GM12878 (cell line): ENCODE data around the gene TSPO. TPM values are rescaled to one million over a fixed set of nuclear protein-coding genes. Genes with fewer than 3 reads are reported as not detected.

Experiments
- ATAC-seq: fragments of 200-7000 bp; cut with Tn5 transposase; 3 replicates; pipeline ENCODE4 v1.9.1; 2020; ENCODE audit warnings: mild to moderate bottlenecking, moderate library complexity
- BruUV-seq: library from RNA; stranded (reverse); fragments of 400-500 nt; replicated peaks from 2 replicates; lab custom pipeline; 2021; lab: Mats Ljungman, UMichigan
- CTCF ChIA-PET: fragments of 300-600 bp; sonication (Branson Sonifier 250); formaldehyde crosslinking; extraction: SDS; loops from one replicate; lab custom pipeline; 2021; ENCODE audit warnings: inconsistent platforms; lab: Yijun Ruan, JAX
- POLR2A ChIA-PET: fragments of 350-600 bp; formaldehyde crosslinking; extraction: SDS; loops from one replicate; lab custom pipeline; 2021; ENCODE audit warnings: inconsistent platforms; lab: Charles Lee
- RAD21 ChIA-PET: fragments of 300-600 bp; sonication (Branson Sonifier 250); formaldehyde crosslinking; loops from one replicate; lab custom pipeline; 2023; ENCODE audit warnings: antibody characterized with exemption; ENCODE audit not compliant: unreplicated experiment; lab: Charles Lee
- SMC1A ChIA-PET: fragments of 300-600 bp; sonication (Branson Sonifier 250); formaldehyde crosslinking; loops from one replicate; lab custom pipeline; 2023; ENCODE audit not compliant: unreplicated experiment, uncharacterized antibody; lab: Charles Lee
- DNase-seq: peaks from one replicate; pipeline ENCODE4 v3.0.0-alpha.2; 2011; ENCODE audit warnings: low read depth, low spot score
- FAIRE-seq: peaks from 3 replicates; lab custom pipeline; 2011; peaks lifted over from hg19 to GRCh38; lab: Jason Lieb, UNC
- H2AFZ ChIP-seq: 2 replicates; pipeline ENCODE4 v1.6.0; 2011; ENCODE audit warnings: low read depth, low read length, control low read depth; ENCODE audit not compliant: control insufficient read depth
- H3K27ac ChIP-seq: 2 replicates; pipeline ENCODE4 v1.5.1; 2011; ENCODE audit warnings: control low read depth; ENCODE audit not compliant: control insufficient read depth, insufficient read depth
- H3K27me3 ChIP-seq, 2 experiments: replicated peaks in 1 of 2; 2 replicates each; pipeline versions ENCODE4 v1.6.0 to v1.6.1; 2011; ENCODE audit warnings: low read length in 1 of 2; ENCODE audit not compliant: control insufficient read depth in 2 of 2, insufficient read depth in 2 of 2
- H3K36me3 ChIP-seq, 2 experiments: 2 replicates each; pipeline ENCODE4 v1.5.1; 2011; ENCODE audit warnings: low read length in 1 of 2; ENCODE audit not compliant: control insufficient read depth in 2 of 2, insufficient read depth in 2 of 2
- H3K4me1 ChIP-seq: 2 replicates; pipeline ENCODE4 v1.6.1; 2011; ENCODE audit warnings: mild to moderate bottlenecking, low read length, moderate library complexity, mixed read lengths; ENCODE audit not compliant: control insufficient read depth, insufficient read depth
- H3K4me2 ChIP-seq: 2 replicates; pipeline ENCODE4 v1.6.0; 2011; ENCODE audit warnings: control low read depth; ENCODE audit not compliant: control insufficient read depth, insufficient read depth
- H3K4me3 ChIP-seq: fragments of 200-600 bp; sonication (generic); 2 replicates; pipeline ENCODE4 v1.5.1; 2016
- H3K79me2 ChIP-seq: 2 replicates; pipeline ENCODE4 v1.6.0; 2011; ENCODE audit warnings: low read length; ENCODE audit not compliant: control insufficient read depth, insufficient read depth
- H3K9ac ChIP-seq: 2 replicates; pipeline ENCODE4 v1.8.0; 2011; ENCODE audit warnings: low read length, control low read depth, mixed read lengths; ENCODE audit not compliant: control insufficient read depth, insufficient read depth
- H3K9me3 ChIP-seq: replicated peaks from 3 replicates; pipeline ENCODE4 v1.5.1; 2011; ENCODE audit warnings: mild to moderate bottlenecking, low read length; ENCODE audit not compliant: control insufficient read depth, insufficient read depth
- H4K20me1 ChIP-seq: 2 replicates; pipeline ENCODE4 v1.6.0; 2011; ENCODE audit not compliant: control insufficient read depth, insufficient read depth
- BMI1 ChIP-seq: fragments of 450-650 bp; IDR thresholded peaks from 2 replicates; pipeline ENCODE4 v1.6.1; 2016; ENCODE audit warnings: mild to moderate bottlenecking, moderate library complexity, borderline replicate concordance
- CREB1 ChIP-seq: IDR thresholded peaks from 2 replicates; pipeline ENCODE4 v1.6.1; 2012; ENCODE audit warnings: low read depth, mild to moderate bottlenecking, inconsistent platforms
- CUX1 ChIP-seq: IDR thresholded peaks from 2 replicates; pipeline ENCODE4 v1.6.1; 2012; ENCODE audit warnings: improper control_type of control experiment, low read depth, low read length; ENCODE audit not compliant: insufficient replicate concordance
- FOS ChIP-seq: IDR thresholded peaks from 3 replicates; pipeline ENCODE4 v1.6.1; 2011; ENCODE audit warnings: borderline replicate concordance; ENCODE audit not compliant: insufficient read length; ENCODE audit errors: extremely low read depth
- HDAC2 ChIP-seq: fragments of 200-600 bp; sonication (generic); IDR thresholded peaks from 2 replicates; pipeline ENCODE4 v1.6.1; 2017
- MYB ChIP-seq: fragments of 150-350 bp; IDR thresholded peaks from 2 replicates; pipeline ENCODE4 v1.6.1; 2014; ENCODE audit warnings: mild to moderate bottlenecking, low read depth, low read length, borderline replicate concordance
- PAX8 ChIP-seq: fragments of 450-650 bp; IDR thresholded peaks from 2 replicates; pipeline ENCODE4 v1.6.1; 2017; ENCODE audit warnings: mild to moderate bottlenecking, moderate library complexity
- POU2F2 ChIP-seq: IDR thresholded peaks from 3 replicates; pipeline ENCODE4 v1.6.1; 2011; ENCODE audit warnings: low read depth, mild to moderate bottlenecking, low read length, borderline replicate concordance
- TAF1 ChIP-seq: IDR thresholded peaks from 2 replicates; pipeline ENCODE4 v1.6.1; 2011; ENCODE audit warnings: mild to moderate bottlenecking, low read depth, low read length, borderline replicate concordance
- TCF12 ChIP-seq: IDR thresholded peaks from 2 replicates; pipeline ENCODE4 v1.6.1; 2011; ENCODE audit warnings: low read depth, mild to moderate bottlenecking, low read length
- ZNF217 ChIP-seq: fragments of 450-650 bp; IDR thresholded peaks from 2 replicates; pipeline ENCODE4 v1.6.1; 2017; ENCODE audit warnings: antibody characterized with exemption, mild to moderate bottlenecking
- ZSCAN29 ChIP-seq: fragments of 450-650 bp; IDR thresholded peaks from 2 replicates; pipeline ENCODE4 v1.6.1; 2017; ENCODE audit warnings: mild to moderate bottlenecking, moderate library complexity
- WGBS: methylation state at CpG from one replicate; pipeline ENCODE4 v1.1.6; 2016; ENCODE audit warnings: low lambda C conversion rate; ENCODE audit not compliant: insufficient replicate concordance, insufficient coverage; ENCODE audit errors: missing lambda C conversion rate; 5-methylcytosine and 5-hydroxymethylcytosine counted together
- in situ Hi-C: fragments of 300-500 bp; cut with MboI; formaldehyde crosslinking; loops from 9 replicates; pipeline ENCODE4 v1.14.3; 2018; ENCODE audit warnings: mixed read lengths
- intact Hi-C: fragments of 100-400 bp; cut with micrococcal nuclease; formaldehyde crosslinking; loops from one replicate; pipeline ENCODE4 v1.14.2; 2022; ENCODE audit not compliant: unreplicated experiment
- polyA plus RNA-seq, 11 experiments: library from polyadenylated mRNA; depleted of rRNA in 4 of 11; unstranded in 6 of 11; stranded (reverse) in 5 of 11; fragments of >200 nt; fragmentation: Nextera tagmentation in 4 of 11; fragmentation: Illumina TruSeq in 1 of 11; extraction: Ambion mirVana in 4 of 11; extraction: Trizol in 1 of 11; gene quantifications; 1 replicate in 1 of 11; 2 replicates in 10 of 11; pipeline versions ENCODE4 v1.2.1 to v1.2.3, GENCODE V29; 2011 to 2016; ENCODE audit warnings: inconsistent platforms in 2 of 11, missing spikeins in 2 of 11, low read depth in 1 of 11
- total RNA-seq, 4 experiments: library from RNA; depleted of rRNA in 3 of 4; stranded (reverse); fragments of >200 nt in 3 of 4; fragmentation: Illumina TruSeq in 1 of 4; extraction: Trizol in 1 of 4; gene quantifications; 2 replicates each; pipeline versions ENCODE4 v1.2.1 to v1.2.3, GENCODE V29; 2013 to 2021
- TF ChIP-seq, protein P1 (sequence below): fragments of 450-650 bp; IDR thresholded peaks from 2 replicates; pipeline ENCODE4 v1.6.1; 2018; ENCODE audit warnings: borderline replicate concordance, mild to moderate bottlenecking; ENCODE audit not compliant: partially characterized antibody
- TF ChIP-seq, protein P2 (sequence below): IDR thresholded peaks from 2 replicates; pipeline ENCODE4 v1.6.1; 2011; ENCODE audit warnings: mild to moderate bottlenecking, low read depth, low read length, moderate library complexity; ENCODE audit not compliant: insufficient replicate concordance
- TF ChIP-seq, protein P3 (sequence below): IDR thresholded peaks from 2 replicates; pipeline ENCODE4 v1.6.1; 2012; ENCODE audit warnings: low read depth, low read length, improper control_type of control experiment

Gene TSPO
- total and polyA plus RNA-seq, 10 of the 15 experiments (the other 5 are each of a cell fraction or from before 2014, with no cell fraction given), result 1.4 to 50.5 (median 18.8) TPM

DNA sequence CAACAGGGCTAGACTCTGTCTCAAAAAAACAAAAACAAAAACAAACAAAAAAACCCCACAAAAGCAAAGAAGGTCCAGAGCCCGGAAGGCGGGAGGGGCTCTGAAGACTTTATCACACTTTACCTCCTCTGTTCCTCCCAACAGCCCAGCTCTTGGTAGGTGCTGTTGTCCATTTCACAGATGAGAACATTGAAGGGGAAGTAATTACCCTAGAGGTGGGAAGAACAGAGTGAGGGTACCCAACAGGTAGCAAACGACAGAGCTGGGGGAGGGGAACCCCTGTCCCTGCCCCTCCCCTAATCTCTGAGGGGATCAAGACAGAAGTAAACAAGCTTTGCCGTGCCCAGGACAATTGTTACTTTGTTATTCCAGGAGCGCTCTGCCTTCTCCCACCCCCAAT, 41.8 kb upstream of the TSPO start:
- ATAC-seq (no peak), FAIRE-seq (no peak), DNase-seq (no peak)
- POLR2A ChIA-PET, result no interaction called here
- SMC1A ChIA-PET, result interaction anchor here (0.7 kb wide), 1 partner anchor 406 kb away, joined by 3 read pairs; no protein-coding TSS in a partner anchor
- no peak overlapping the region for H2AFZ ChIP-seq
- H3K79me2 ChIP-seq, result no peaks in the 10 kb centered on the region
- peaks cover 7% of the 10 kb centered on the region for H3K4me1 ChIP-seq
- RAD21 ChIA-PET, result no interaction called here
- no peak overlapping the region for H3K4me3 ChIP-seq
- no peak overlapping the region for H3K27ac ChIP-seq
- H3K9me3 ChIP-seq, result no peaks in the 10 kb centered on the region
- in situ Hi-C loops, result no loop called here
- H3K4me2 ChIP-seq, result no peak overlapping the region
- no peak overlapping the region for H3K9ac ChIP-seq
- 75% methylated on average over 5 of the region's 5 CpGs for WGBS
- intact Hi-C loops, result no loop called here
- no peaks in the 10 kb centered on the region for H4K20me1 ChIP-seq
- CTCF ChIA-PET, result interaction anchor here (0.6 to 1.1 kb wide), 2 partner anchors 27 to 32 kb away, joined by 3 to 5 read pairs; no protein-coding TSS in a partner anchor
- peaks cover 0 to 3% of the 10 kb centered on the region in 2 experiments; a peak in 3 of 4 replicates for H3K27me3 ChIP-seq
- no peaks in the 10 kb centered on the region for H3K36me3 ChIP-seq
- BruUV-seq, result no TSS peak
- TF ChIP-seq FOS (no peak), ZNF217 (no peak), POU2F2 (no peak), HDAC2 (no peak), BMI1 (no peak), TCF12 (no peak), ZSCAN29 (no peak), CUX1 (no peak), PAX8 (no peak), MYB (no peak), CREB1 (no peak), TAF1 (no peak)
- TF ChIP-seq, protein P1, sequence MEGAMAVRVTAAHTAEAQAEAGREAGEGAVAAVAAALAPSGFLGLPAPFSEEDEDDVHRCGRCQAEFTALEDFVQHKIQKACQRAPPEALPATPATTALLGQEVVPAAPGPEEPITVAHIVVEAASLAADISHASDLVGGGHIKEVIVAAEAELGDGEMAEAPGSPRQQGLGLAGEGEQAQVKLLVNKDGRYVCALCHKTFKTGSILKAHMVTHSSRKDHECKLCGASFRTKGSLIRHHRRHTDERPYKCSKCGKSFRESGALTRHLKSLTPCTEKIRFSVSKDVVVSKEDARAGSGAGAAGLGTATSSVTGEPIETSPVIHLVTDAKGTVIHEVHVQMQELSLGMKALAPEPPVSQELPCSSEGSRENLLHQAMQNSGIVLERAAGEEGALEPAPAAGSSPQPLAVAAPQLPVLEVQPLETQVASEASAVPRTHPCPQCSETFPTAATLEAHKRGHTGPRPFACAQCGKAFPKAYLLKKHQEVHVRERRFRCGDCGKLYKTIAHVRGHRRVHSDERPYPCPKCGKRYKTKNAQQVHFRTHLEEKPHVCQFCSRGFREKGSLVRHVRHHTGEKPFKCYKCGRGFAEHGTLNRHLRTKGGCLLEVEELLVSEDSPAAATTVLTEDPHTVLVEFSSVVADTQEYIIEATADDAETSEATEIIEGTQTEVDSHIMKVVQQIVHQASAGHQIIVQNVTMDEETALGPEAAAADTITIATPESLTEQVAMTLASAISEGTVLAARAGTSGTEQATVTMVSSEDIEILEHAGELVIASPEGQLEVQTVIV, result no peak
- TF ChIP-seq, protein P2, sequence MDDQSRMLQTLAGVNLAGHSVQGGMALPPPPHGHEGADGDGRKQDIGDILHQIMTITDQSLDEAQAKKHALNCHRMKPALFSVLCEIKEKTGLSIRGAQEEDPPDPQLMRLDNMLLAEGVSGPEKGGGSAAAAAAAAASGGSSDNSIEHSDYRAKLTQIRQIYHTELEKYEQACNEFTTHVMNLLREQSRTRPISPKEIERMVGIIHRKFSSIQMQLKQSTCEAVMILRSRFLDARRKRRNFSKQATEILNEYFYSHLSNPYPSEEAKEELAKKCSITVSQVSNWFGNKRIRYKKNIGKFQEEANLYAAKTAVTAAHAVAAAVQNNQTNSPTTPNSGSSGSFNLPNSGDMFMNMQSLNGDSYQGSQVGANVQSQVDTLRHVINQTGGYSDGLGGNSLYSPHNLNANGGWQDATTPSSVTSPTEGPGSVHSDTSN, result no peak
- TF ChIP-seq, protein P3, sequence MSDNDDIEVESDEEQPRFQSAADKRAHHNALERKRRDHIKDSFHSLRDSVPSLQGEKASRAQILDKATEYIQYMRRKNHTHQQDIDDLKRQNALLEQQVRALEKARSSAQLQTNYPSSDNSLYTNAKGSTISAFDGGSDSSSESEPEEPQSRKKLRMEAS, result no peak
